KMS-11 (cell line): ENCODE data around the gene TIMM44.

ENCODE experiments used
- H2AFZ ChIP-seq: fragments of 200-600 bp; sonication (generic); 2 replicates; pipeline ENCODE4 v1.6.1; 2016; ENCODE audit warnings: antibody characterized with exemption, mixed run types, low read depth
- H3K27ac ChIP-seq: fragments of 200-600 bp; sonication (generic); 2 replicates; pipeline ENCODE4 v1.6.1; 2016; ENCODE audit warnings: mild to moderate bottlenecking, mixed run types
- H3K27me3 ChIP-seq: fragments of 200-600 bp; sonication (generic); 2 replicates; pipeline ENCODE4 v1.6.1; 2017; ENCODE audit warnings: mild to moderate bottlenecking, low read depth, mixed run types, moderate library complexity; ENCODE audit not compliant: insufficient read depth
- H3K36me3 ChIP-seq: fragments of 200-600 bp; sonication (generic); 2 replicates; pipeline ENCODE4 v1.6.1; 2017; ENCODE audit warnings: mild to moderate bottlenecking, mixed run types; ENCODE audit not compliant: insufficient read depth
- H3K4me1 ChIP-seq: fragments of 200-600 bp; sonication (generic); 2 replicates; pipeline ENCODE4 v1.6.1; 2016; ENCODE audit warnings: mild to moderate bottlenecking, low read depth, mixed run types; ENCODE audit not compliant: poor library complexity, severe bottlenecking
- H3K4me2 ChIP-seq: fragments of 200-600 bp; sonication (generic); 2 replicates; pipeline ENCODE4 v1.7.0; 2016; ENCODE audit warnings: mild to moderate bottlenecking, mixed run types
- H3K4me3 ChIP-seq: fragments of 200-600 bp; sonication (generic); IDR thresholded peaks from 2 replicates; pipeline ENCODE4 v1.6.1; 2017; ENCODE audit warnings: low read depth, low read length, mixed read lengths; ENCODE audit not compliant: insufficient read depth
- H3K79me2 ChIP-seq: fragments of 200-600 bp; sonication (generic); 2 replicates; pipeline ENCODE4 v1.6.1; 2016; ENCODE audit warnings: low read depth, mixed run types; ENCODE audit not compliant: insufficient read depth
- H3K9ac ChIP-seq: fragments of 200-600 bp; sonication (generic); 2 replicates; pipeline ENCODE4 v1.6.1; 2016; ENCODE audit warnings: mild to moderate bottlenecking, mixed run types
- H4K20me1 ChIP-seq: fragments of 200-600 bp; sonication (generic); 2 replicates; pipeline ENCODE4 v1.6.1; 2016; ENCODE audit warnings: mild to moderate bottlenecking, mixed run types; ENCODE audit not compliant: insufficient read depth
- CTCF ChIP-seq: fragments of 200-600 bp; sonication (generic); conservative IDR thresholded peaks from 2 replicates; pipeline ENCODE4 v1.6.1; 2017; ENCODE audit warnings: low read depth, mild to moderate bottlenecking, antibody characterized with exemption, low read length, moderate library complexity, mixed read lengths

The TIMM44 gene

GRCh38 chr19:7914099-7914498 lies 29.4 kb downstream of the TIMM44 start:
- H3K4me1 ChIP-seq: peaks cover 3% of the 10 kb centered on the region
- no peaks in the 10 kb centered on the region for H4K20me1 ChIP-seq
- H2AFZ ChIP-seq: no peak overlapping the region
- no peaks in the 10 kb centered on the region for H3K79me2 ChIP-seq
- H3K36me3 ChIP-seq: no peaks in the 10 kb centered on the region
- H3K27me3 ChIP-seq: peaks cover 27% of the 10 kb centered on the region
- TF ChIP-seq CTCF: no peak
- H3K4me3 ChIP-seq: no peak overlapping the region
- no peak overlapping the region for H3K4me2 ChIP-seq
- no peak overlapping the region for H3K9ac ChIP-seq
- no peak overlapping the region for H3K27ac ChIP-seq

- Histone ChIP-seq H3K27me3 (peaks cover 27% of the 10 kb centered on the region), H4K20me1 (no peaks in the 10 kb centered on the region), H3K4me2 (no peak overlapping the region), H3K36me3 (no peaks in the 10 kb centered on the region), H2AFZ (no peak overlapping the region), H3K79me2 (no peaks in the 10 kb centered on the region), H3K4me3 (no peak overlapping the region), H3K27ac (no peak overlapping the region), H3K9ac (no peak overlapping the region), H3K4me1 (no peaks in the 10 kb centered on the region)
- no peak for TF ChIP-seq CTCF
Measured at GRCh38 chr19:7913652-7914051, 29.8 kb downstream of the TIMM44 start.

GRCh38 chr19:7912697-7913564 lies 30.5 kb downstream of the TIMM44 start:
- no peak overlapping the region for H3K4me2 ChIP-seq
- H3K27me3 ChIP-seq: peaks cover 19% of the 10 kb centered on the region
- no peak overlapping the region for H3K4me3 ChIP-seq
- no peaks in the 10 kb centered on the region for H3K4me1 ChIP-seq
- no peak overlapping the region for H3K9ac ChIP-seq
- no peaks in the 10 kb centered on the region for H4K20me1 ChIP-seq
- no peak overlapping the region for H2AFZ ChIP-seq
- no peaks in the 10 kb centered on the region for H3K79me2 ChIP-seq
- TF ChIP-seq CTCF: no peak
- H3K27ac ChIP-seq: no peak overlapping the region
- H3K36me3 ChIP-seq: no peaks in the 10 kb centered on the region

- no peaks in the 10 kb centered on the region; the same call in 1 of the 2 replicates for H3K79me2 ChIP-seq
- peaks cover 14% of the 10 kb centered on the region for H3K27me3 ChIP-seq
- no peaks in the 10 kb centered on the region for H3K4me1 ChIP-seq
- no peak overlapping the region for H3K4me3 ChIP-seq
- H3K36me3 ChIP-seq: no peaks in the 10 kb centered on the region
- no peak overlapping the region for H3K4me2 ChIP-seq
- no peak overlapping the region for H3K27ac ChIP-seq
- no peak overlapping the region for H2AFZ ChIP-seq
- no peak overlapping the region for H3K9ac ChIP-seq
- no peak for TF ChIP-seq CTCF
- no peaks in the 10 kb centered on the region for H4K20me1 ChIP-seq
Measured at GRCh38 chr19:7912144-7912696, 31.2 kb downstream of the TIMM44 start.
